HepG2 (cell line): ENCODE data around the gene AKAP7. TPM values are rescaled to one million over a fixed set of nuclear protein-coding genes. Genes with fewer than 3 reads are reported as not detected.

Experiments used
- ESRRA ChIP-seq: sonication (generic); formaldehyde crosslinking; IDR thresholded peaks from 2 replicates; pipeline ENCODE4 v1.5.1; 2020; ENCODE audit warnings: mild to moderate bottlenecking, low read depth, missing genetic modification reagents
- FOXJ3 ChIP-seq: sonication (generic); formaldehyde crosslinking; IDR thresholded peaks from 2 replicates; pipeline ENCODE4 v1.4.0; 2020; ENCODE audit warnings: missing genetic modification reagents, mild to moderate bottlenecking, borderline replicate concordance
- NFATC3 ChIP-seq: sonication (generic); formaldehyde crosslinking; IDR thresholded peaks from 2 replicates; pipeline ENCODE4 v1.5.1; 2020; ENCODE audit warnings: mild to moderate bottlenecking, missing genetic modification reagents
- ZC3H13 ChIP-seq: sonication (generic); formaldehyde crosslinking; IDR thresholded peaks from 2 replicates; pipeline ENCODE4 v1.8.1; 2023; ENCODE audit warnings: mild to moderate bottlenecking, missing genetic modification reagents, moderate library complexity
- ZNF12 ChIP-seq: sonication (generic); formaldehyde crosslinking; IDR thresholded peaks from 2 replicates; pipeline ENCODE4 v1.5.0; 2020; ENCODE audit warnings: missing genetic modification reagents
- ZNF749 ChIP-seq: sonication (generic); formaldehyde crosslinking; IDR thresholded peaks from 2 replicates; pipeline ENCODE4 v1.8.0; 2022; ENCODE audit warnings: mild to moderate bottlenecking, missing genetic modification reagents, moderate library complexity, borderline replicate concordance
- ZSCAN29 ChIP-seq: sonication (generic); formaldehyde crosslinking; conservative IDR thresholded peaks from 2 replicates; pipeline ENCODE4 v1.4.0; 2020; ENCODE audit warnings: mild to moderate bottlenecking, missing genetic modification reagents
- polyA plus RNA-seq, 8 experiments: library from polyadenylated mRNA; depleted of rRNA in 3 of 8; stranded (reverse) in 7 of 8; unstranded in 1 of 8; fragments of >200 nt; fragmentation: Illumina TruSeq in 4 of 8; extraction: Trizol in 4 of 8; gene quantifications; 2 replicates each; pipeline versions ENCODE4 v1.2.1 to v1.2.3, GENCODE V29; 2011 to 2016; ENCODE audit warnings: low read depth in 4 of 8, missing spikeins in 1 of 8, mixed read lengths in 1 of 8; ENCODE audit not compliant: insufficient read depth in 1 of 8
- total RNA-seq, 5 experiments: library from RNA; depleted of rRNA; stranded (reverse); fragments of >200 nt; fragmentation: Illumina TruSeq; extraction: Trizol; gene quantifications; 2 replicates each; pipeline ENCODE4 v1.2.3, GENCODE V29; 2016; ENCODE audit warnings: low read depth in 1 of 5
- TF ChIP-seq, protein P1 (sequence below): sonication (generic); formaldehyde crosslinking; IDR thresholded peaks from 2 replicates; pipeline ENCODE4 v1.5.0; 2020; ENCODE audit warnings: mild to moderate bottlenecking, missing genetic modification reagents, borderline replicate concordance
- TF ChIP-seq, protein P2 (sequence below): sonication (generic); formaldehyde crosslinking; conservative IDR thresholded peaks from 2 replicates; pipeline ENCODE4 v1.8.0; 2022; ENCODE audit warnings: mild to moderate bottlenecking, moderate library complexity, missing genetic modification reagents
- TF ChIP-seq, protein P3 (sequence below): sonication (generic); formaldehyde crosslinking; IDR thresholded peaks from 2 replicates; pipeline ENCODE4 v1.4.0; 2020; ENCODE audit warnings: missing genetic modification reagents, borderline replicate concordance
- TF ChIP-seq, protein P4 (sequence below): sonication (generic); formaldehyde crosslinking; IDR thresholded peaks from 2 replicates; pipeline ENCODE4 v1.5.0; 2020; ENCODE audit warnings: mild to moderate bottlenecking, missing genetic modification reagents, borderline replicate concordance

The AKAP7 gene
- total and polyA plus RNA-seq, 2 of the 13 experiments (the other 11 are each of a cell fraction or from before 2014, with no cell fraction given): 3.6 to 11.7 TPM

DNA sequence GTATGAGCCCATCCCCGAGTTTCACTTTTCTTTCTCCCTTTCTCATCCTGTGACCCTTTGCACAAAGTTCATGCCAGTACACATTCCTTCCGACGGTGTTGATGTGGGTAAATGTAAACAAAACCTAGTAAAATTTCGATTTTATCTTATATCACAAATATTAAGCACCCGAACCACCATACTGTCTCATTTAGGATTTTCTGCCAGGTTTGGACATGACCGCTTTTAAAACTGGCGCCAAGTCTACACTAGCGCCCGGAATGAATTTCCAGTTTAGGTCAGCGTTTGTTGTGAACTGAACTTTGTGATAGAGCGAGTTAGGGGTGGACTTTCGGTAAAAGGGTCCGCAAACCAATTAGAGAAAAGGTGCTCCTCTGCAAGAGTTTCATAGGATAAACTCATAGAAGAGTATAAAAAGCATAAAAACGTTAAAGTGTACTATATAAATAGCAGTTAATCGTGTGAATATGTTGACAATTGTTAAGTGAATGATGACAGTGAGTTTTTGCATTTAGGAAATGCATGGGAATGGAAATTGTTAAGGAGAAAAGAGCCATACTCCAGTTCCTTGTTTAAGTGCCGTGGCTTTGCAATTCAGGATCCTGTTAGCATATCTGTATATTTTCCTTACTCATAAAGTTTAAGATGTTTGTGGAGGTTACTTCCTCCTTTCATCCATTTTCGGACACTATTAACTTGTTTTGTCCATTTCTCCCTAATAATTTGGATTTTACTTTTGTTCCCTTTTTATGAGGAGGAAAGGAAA, 937 bp downstream of the AKAP7 start (continued):
- TF ChIP-seq, protein P1, sequence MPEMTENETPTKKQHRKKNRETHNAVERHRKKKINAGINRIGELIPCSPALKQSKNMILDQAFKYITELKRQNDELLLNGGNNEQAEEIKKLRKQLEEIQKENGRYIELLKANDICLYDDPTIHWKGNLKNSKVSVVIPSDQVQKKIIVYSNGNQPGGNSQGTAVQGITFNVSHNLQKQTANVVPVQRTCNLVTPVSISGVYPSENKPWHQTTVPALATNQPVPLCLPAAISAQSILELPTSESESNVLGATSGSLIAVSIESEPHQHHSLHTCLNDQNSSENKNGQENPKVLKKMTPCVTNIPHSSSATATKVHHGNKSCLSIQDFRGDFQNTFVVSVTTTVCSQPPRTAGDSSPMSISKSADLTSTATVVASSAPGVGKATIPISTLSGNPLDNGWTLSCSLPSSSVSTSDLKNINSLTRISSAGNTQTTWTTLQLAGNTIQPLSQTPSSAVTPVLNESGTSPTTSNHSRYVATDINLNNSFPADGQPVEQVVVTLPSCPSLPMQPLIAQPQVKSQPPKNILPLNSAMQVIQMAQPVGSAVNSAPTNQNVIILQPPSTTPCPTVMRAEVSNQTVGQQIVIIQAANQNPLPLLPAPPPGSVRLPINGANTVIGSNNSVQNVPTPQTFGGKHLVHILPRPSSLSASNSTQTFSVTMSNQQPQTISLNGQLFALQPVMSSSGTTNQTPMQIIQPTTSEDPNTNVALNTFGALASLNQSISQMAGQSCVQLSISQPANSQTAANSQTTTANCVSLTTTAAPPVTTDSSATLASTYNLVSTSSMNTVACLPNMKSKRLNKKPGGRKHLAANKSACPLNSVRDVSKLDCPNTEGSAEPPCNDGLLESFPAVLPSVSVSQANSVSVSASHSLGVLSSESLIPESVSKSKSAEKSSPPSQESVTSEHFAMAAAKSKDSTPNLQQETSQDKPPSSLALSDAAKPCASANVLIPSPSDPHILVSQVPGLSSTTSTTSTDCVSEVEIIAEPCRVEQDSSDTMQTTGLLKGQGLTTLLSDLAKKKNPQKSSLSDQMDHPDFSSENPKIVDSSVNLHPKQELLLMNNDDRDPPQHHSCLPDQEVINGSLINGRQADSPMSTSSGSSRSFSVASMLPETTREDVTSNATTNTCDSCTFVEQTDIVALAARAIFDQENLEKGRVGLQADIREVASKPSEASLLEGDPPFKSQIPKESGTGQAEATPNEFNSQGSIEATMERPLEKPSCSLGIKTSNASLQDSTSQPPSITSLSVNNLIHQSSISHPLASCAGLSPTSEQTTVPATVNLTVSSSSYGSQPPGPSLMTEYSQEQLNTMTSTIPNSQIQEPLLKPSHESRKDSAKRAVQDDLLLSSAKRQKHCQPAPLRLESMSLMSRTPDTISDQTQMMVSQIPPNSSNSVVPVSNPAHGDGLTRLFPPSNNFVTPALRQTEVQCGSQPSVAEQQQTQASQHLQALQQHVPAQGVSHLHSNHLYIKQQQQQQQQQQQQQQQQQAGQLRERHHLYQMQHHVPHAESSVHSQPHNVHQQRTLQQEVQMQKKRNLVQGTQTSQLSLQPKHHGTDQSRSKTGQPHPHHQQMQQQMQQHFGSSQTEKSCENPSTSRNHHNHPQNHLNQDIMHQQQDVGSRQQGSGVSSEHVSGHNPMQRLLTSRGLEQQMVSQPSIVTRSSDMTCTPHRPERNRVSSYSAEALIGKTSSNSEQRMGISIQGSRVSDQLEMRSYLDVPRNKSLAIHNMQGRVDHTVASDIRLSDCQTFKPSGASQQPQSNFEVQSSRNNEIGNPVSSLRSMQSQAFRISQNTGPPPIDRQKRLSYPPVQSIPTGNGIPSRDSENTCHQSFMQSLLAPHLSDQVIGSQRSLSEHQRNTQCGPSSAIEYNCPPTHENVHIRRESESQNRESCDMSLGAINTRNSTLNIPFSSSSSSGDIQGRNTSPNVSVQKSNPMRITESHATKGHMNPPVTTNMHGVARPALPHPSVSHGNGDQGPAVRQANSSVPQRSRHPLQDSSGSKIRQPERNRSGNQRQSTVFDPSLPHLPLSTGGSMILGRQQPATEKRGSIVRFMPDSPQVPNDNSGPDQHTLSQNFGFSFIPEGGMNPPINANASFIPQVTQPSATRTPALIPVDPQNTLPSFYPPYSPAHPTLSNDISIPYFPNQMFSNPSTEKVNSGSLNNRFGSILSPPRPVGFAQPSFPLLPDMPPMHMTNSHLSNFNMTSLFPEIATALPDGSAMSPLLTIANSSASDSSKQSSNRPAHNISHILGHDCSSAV (CRISPR knock-in tag): 0 out of 2 replicates have a peak, but pooled peaks have one; percentile 54
- TF ChIP-seq NFATC3 (CRISPR knock-in tag) (0 out of 2 replicates have a peak, but pooled peaks have one; percentile 87), ZNF12 (CRISPR knock-in tag) (0 out of 2 replicates have a peak, but pooled peaks have one; percentile 11), ESRRA (CRISPR knock-in tag) (peak; percentile 22; the same call in 1 of the 2 replicates), ZNF749 (no peak), ZSCAN29 (CRISPR knock-in tag) (peak; percentile 91; the same call in 1 of the 2 replicates), FOXJ3 (CRISPR knock-in tag) (peak; percentile 22; the same call in 1 of the 2 replicates), ZC3H13 (no peak)
- TF ChIP-seq, protein P2, sequence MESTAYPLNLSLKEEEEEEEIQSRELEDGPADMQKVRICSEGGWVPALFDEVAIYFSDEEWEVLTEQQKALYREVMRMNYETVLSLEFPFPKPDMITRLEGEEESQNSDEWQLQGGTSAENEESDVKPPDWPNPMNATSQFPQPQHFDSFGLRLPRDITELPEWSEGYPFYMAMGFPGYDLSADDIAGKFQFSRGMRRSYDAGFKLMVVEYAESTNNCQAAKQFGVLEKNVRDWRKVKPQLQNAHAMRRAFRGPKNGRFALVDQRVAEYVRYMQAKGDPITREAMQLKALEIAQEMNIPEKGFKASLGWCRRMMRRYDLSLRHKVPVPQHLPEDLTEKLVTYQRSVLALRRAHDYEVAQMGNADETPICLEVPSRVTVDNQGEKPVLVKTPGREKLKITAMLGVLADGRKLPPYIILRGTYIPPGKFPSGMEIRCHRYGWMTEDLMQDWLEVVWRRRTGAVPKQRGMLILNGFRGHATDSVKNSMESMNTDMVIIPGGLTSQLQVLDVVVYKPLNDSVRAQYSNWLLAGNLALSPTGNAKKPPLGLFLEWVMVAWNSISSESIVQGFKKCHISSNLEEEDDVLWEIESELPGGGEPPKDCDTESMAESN (CRISPR knock-in tag): 0 out of 2 replicates have a peak, but pooled peaks have one; percentile 37
- TF ChIP-seq, protein P3, sequence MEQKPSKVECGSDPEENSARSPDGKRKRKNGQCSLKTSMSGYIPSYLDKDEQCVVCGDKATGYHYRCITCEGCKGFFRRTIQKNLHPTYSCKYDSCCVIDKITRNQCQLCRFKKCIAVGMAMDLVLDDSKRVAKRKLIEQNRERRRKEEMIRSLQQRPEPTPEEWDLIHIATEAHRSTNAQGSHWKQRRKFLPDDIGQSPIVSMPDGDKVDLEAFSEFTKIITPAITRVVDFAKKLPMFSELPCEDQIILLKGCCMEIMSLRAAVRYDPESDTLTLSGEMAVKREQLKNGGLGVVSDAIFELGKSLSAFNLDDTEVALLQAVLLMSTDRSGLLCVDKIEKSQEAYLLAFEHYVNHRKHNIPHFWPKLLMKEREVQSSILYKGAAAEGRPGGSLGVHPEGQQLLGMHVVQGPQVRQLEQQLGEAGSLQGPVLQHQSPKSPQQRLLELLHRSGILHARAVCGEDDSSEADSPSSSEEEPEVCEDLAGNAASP (CRISPR knock-in tag): no peak; the same call in 1 of the 2 replicates
- TF ChIP-seq, protein P4, sequence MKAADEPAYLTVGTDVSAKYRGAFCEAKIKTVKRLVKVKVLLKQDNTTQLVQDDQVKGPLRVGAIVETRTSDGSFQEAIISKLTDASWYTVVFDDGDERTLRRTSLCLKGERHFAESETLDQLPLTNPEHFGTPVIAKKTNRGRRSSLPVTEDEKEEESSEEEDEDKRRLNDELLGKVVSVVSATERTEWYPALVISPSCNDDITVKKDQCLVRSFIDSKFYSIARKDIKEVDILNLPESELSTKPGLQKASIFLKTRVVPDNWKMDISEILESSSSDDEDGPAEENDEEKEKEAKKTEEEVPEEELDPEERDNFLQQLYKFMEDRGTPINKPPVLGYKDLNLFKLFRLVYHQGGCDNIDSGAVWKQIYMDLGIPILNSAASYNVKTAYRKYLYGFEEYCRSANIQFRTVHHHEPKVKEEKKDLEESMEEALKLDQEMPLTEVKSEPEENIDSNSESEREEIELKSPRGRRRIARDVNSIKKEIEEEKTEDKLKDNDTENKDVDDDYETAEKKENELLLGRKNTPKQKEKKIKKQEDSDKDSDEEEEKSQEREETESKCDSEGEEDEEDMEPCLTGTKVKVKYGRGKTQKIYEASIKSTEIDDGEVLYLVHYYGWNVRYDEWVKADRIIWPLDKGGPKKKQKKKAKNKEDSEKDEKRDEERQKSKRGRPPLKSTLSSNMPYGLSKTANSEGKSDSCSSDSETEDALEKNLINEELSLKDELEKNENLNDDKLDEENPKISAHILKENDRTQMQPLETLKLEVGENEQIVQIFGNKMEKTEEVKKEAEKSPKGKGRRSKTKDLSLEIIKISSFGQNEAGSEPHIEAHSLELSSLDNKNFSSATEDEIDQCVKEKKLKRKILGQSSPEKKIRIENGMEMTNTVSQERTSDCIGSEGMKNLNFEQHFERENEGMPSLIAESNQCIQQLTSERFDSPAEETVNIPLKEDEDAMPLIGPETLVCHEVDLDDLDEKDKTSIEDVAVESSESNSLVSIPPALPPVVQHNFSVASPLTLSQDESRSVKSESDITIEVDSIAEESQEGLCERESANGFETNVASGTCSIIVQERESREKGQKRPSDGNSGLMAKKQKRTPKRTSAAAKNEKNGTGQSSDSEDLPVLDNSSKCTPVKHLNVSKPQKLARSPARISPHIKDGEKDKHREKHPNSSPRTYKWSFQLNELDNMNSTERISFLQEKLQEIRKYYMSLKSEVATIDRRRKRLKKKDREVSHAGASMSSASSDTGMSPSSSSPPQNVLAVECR (CRISPR knock-in tag): peak; percentile 69
